Measurements from ENCODE around the gene RBM33.

Gene RBM33

DNA sequence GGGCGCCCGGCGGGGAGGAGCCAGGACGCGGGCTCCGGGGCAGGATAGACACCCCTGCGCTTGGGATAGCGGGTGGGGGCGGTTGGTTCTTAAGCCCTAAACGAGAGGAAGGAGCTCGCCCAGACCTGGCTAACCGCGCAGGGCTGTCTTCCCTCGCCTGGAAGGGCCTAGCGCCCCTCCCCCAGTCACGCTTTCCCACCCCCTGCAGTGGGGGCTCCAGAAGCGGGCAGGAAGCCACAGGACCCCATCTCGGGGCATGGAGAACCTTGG, 161.3 kb downstream of the RBM33 start:
- Histone ChIP-seq H4K20me1 (peaks cover 0 to 58% (median 44%) of the 10 kb centered on the region in 11 experiments; a peak in 18 of 22 replicates), H3K9me3 (replicated peaks in 1 of 11) (peaks cover 0 to 17% (median 6%) of the 10 kb centered on the region in 11 experiments; a peak in 11 of 22 replicates), H3K4me1 (peaks cover 37 to 59% (median 50%) of the 10 kb centered on the region in 10 experiments), H3K27ac (no peak overlapping the region), H3K4me2 (no peak overlapping the region), H3K36me3 (no peaks in the 10 kb centered on the region), H3K27me3 (peaks cover 92 to 100% (median 99%) of the 10 kb centered on the region in 11 experiments), H3K9ac (no peak overlapping the region), H3K4me3 (no peak overlapping the region)
- TF ChIP-seq Cebpa-rat (IDR thresholded peaks at IDR 0.05) = no peak

- Histone ChIP-seq H3K9me3 (replicated peaks in 1 of 11) (peaks cover 0 to 17% (median 6%) of the 10 kb centered on the region in 11 experiments; a peak in 11 of 22 replicates), H4K20me1 (peaks cover 0 to 63% (median 47%) of the 10 kb centered on the region in 11 experiments; a peak in 18 of 22 replicates), H3K9ac (no peak overlapping the region), H3K4me3 (no peak overlapping the region), H3K4me1 (peaks cover 37 to 59% (median 50%) of the 10 kb centered on the region in 10 experiments), H3K4me2 (no peak overlapping the region), H3K27ac (no peak overlapping the region), H3K27me3 (peaks cover 93 to 100% (median 99%) of the 10 kb centered on the region in 11 experiments), H3K36me3 (no peaks in the 10 kb centered on the region)
- TF ChIP-seq Cebpa-rat (IDR thresholded peaks at IDR 0.05) = no peak
Measured at GRCh38 chr7:155806096-155806871, 161.8 kb downstream of the RBM33 start.

- H3K36me3 ChIP-seq = no peaks in the 10 kb centered on the region
- H3K9ac ChIP-seq = no peak overlapping the region
- peaks cover 94 to 100% (median 99%) of the 10 kb centered on the region in 11 experiments for H3K27me3 ChIP-seq
- peaks cover 0 to 17% (median 6%) of the 10 kb centered on the region in 11 experiments; a peak in 11 of 22 replicates for H3K9me3 ChIP-seq (replicated peaks in 1 of 11)
- H3K4me1 ChIP-seq = peaks cover 42 to 65% (median 55%) of the 10 kb centered on the region in 10 experiments
- peak overlapping the region; percentile 84 to 99 (median 91); a peak in 21 of 22 replicates for H3K4me2 ChIP-seq
- no peak overlapping the region for H3K27ac ChIP-seq
- peaks cover 0 to 72% (median 55%) of the 10 kb centered on the region in 11 experiments; a peak in 18 of 22 replicates for H4K20me1 ChIP-seq
- peak overlapping the region in 5 of 10 experiments; percentile 4 to 61 (median 51); a peak in 2 of 20 replicates for H3K4me3 ChIP-seq
- no peak for TF ChIP-seq Cebpa-rat (IDR thresholded peaks at IDR 0.05)
Measured at GRCh38 chr7:155807065-155807671, 162.7 kb downstream of the RBM33 start.

DNA sequence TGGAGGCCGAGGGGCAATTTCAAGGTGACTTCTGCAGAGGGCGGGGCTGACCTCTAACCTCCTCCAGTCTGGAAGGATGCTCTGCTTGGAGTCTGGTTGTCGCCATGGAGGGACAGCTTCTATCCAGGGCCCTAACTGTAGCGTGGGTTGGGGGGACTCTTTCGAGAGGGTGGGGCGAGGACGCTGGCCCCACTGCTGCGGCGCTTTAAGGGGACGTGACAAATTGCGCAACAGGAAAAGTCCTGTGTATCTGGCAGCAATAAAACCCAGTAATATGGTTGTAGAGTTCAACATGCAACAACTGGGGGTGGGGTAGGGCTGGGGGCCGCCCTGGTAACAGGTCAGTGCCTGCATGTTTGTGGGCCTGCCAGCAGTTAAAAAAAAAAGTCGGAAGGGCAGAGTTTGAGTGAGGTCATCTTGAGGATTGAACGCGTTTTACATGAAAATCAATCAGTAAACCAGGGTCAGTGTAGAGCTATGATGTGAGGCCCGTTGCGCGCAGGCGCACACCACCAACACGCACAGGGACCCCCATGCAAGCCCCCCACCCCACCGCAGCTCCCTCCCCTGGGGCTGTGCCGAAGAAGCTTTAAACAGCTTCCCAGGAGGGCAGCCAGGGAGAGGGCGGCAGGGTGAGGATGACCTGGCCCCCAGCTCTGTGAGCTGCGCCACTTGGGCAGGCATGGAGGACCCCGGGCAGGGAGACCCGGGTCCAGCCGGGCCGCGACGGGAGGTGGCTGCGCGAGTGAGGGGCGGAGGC, 163.5 kb downstream of the RBM33 start:
- Histone ChIP-seq H4K20me1 (peaks cover 0 to 80% (median 62%) of the 10 kb centered on the region in 11 experiments; a peak in 18 of 22 replicates), H3K4me3 (peak overlapping the region; percentile 46 to 61 (median 52)), H3K4me2 (peak overlapping the region; percentile 84 to 99 (median 91)), H3K9ac (peak overlapping the region in 5 of 11 experiments; percentile 22 to 55 (median 40); a peak in 5 of 22 replicates), H3K36me3 (no peaks in the 10 kb centered on the region), H3K9me3 (replicated peaks in 1 of 11) (peaks cover 0 to 15% (median 5%) of the 10 kb centered on the region in 11 experiments; a peak in 11 of 22 replicates), H3K27me3 (peaks cover 100% of the 10 kb centered on the region in 11 experiments), H3K27ac (no peak overlapping the region), H3K4me1 (peaks cover 43 to 67% (median 56%) of the 10 kb centered on the region in 10 experiments)
- TF ChIP-seq Cebpa-rat (IDR thresholded peaks at IDR 0.05) = peak in 9 of 11 experiments; percentile 58 to 92 (median 85); a peak in 17 of 22 replicates

DNA sequence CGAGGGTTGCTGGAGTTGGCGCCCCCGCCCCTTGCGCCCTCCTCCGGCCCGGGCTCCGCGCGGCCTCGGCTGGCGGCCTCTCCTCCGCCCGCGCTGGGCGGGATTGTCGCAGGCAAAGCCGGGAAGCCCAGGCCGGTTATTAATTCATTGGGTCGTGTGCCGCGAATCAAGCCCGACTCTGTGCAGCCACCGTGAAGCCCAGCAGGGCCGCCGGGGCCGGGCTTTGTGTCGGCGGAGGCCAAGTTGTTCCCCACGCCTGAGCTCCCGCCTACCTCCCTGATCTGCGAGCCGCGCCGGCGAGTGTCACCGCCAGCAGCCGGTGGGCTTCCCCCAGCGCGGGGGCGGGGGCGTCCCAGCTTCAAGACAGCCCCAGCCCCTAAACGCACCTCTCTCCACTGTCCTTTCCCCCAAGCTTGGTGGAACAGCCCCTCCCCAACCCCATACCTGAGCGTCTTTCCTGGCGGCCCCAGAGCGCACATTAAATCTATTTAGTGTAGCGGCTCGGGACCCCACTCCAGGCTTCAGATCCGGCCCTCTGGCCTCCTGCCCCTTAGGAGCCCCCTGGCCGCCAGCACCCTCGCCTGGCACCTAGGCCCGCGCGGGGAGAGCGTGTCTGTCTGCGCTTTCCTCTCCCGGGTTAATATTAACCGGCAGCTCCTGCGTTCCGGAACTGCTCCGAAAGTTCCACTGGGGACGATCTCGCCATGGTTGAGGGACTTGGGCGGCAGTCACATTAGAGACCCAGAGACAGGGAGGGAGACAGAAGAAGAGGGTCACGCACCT, 164.3 kb downstream of the RBM33 start:
- Histone ChIP-seq H4K20me1 (peaks cover 0 to 88% (median 70%) of the 10 kb centered on the region in 11 experiments; a peak in 18 of 22 replicates), H3K4me2 (peak overlapping the region; percentile 84 to 99 (median 91)), H3K27me3 (peaks cover 100% of the 10 kb centered on the region in 11 experiments), H3K4me1 (peaks cover 38 to 59% (median 48%) of the 10 kb centered on the region in 10 experiments), H3K36me3 (no peaks in the 10 kb centered on the region), H3K9me3 (replicated peaks in 1 of 11) (peaks cover 0 to 11% (median 0%) of the 10 kb centered on the region in 11 experiments; a peak in 6 of 22 replicates), H3K9ac (peak overlapping the region in 7 of 11 experiments; percentile 8 to 55 (median 30); a peak in 8 of 22 replicates), H3K4me3 (peak overlapping the region; percentile 46 to 61 (median 52)), H3K27ac (no peak overlapping the region)
- no peak for TF ChIP-seq Cebpa-rat (IDR thresholded peaks at IDR 0.05)

DNA sequence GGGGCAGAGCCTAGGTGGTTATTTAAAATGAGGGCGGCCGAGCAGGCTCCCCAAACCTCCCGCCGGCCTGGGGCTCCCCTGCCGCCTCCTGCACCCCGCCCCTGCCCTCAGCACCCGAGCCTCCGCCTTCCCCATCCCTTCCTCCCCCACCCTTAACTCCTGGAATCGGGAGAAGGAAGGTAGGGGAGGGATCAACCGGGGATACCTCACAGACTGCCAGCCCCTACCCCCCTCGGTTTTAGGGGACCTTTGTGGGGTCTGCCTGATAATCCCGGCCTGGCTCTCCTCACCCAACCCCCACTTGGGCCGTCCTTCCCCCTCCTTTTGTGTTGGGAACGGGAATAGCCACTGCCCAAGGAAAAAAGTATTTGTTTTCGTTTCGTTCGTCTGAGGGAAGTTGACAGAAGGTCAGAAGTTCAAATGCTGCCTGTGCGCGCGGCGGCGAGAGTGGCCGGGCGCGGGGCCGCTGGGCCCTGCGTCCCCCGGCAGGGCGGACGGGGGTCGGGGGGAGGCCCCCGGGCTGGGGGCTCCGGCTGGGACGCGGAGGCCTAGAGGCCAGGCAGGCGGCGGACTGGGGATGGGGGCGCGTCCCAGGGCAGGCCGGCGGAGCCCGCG, 165.0 kb downstream of the RBM33 start:
- Histone ChIP-seq H3K9me3 (replicated peaks in 1 of 11) (peaks cover 0 to 11% (median 0%) of the 10 kb centered on the region in 11 experiments; a peak in 6 of 22 replicates), H3K36me3 (no peaks in the 10 kb centered on the region), H3K27me3 (peaks cover 100% of the 10 kb centered on the region in 11 experiments), H4K20me1 (peaks cover 0 to 93% (median 73%) of the 10 kb centered on the region in 11 experiments; a peak in 18 of 22 replicates), H3K4me1 (peaks cover 32 to 52% (median 43%) of the 10 kb centered on the region in 10 experiments), H3K27ac (no peak overlapping the region), H3K4me2 (peak overlapping the region; percentile 84 to 99 (median 91)), H3K4me3 (peak overlapping the region; percentile 46 to 61 (median 52); a peak in 19 of 20 replicates), H3K9ac (peak overlapping the region in 4 of 11 experiments; percentile 8 to 49 (median 28); a peak in 1 of 22 replicates)
- no peak for TF ChIP-seq Cebpa-rat (IDR thresholded peaks at IDR 0.05)

DNA sequence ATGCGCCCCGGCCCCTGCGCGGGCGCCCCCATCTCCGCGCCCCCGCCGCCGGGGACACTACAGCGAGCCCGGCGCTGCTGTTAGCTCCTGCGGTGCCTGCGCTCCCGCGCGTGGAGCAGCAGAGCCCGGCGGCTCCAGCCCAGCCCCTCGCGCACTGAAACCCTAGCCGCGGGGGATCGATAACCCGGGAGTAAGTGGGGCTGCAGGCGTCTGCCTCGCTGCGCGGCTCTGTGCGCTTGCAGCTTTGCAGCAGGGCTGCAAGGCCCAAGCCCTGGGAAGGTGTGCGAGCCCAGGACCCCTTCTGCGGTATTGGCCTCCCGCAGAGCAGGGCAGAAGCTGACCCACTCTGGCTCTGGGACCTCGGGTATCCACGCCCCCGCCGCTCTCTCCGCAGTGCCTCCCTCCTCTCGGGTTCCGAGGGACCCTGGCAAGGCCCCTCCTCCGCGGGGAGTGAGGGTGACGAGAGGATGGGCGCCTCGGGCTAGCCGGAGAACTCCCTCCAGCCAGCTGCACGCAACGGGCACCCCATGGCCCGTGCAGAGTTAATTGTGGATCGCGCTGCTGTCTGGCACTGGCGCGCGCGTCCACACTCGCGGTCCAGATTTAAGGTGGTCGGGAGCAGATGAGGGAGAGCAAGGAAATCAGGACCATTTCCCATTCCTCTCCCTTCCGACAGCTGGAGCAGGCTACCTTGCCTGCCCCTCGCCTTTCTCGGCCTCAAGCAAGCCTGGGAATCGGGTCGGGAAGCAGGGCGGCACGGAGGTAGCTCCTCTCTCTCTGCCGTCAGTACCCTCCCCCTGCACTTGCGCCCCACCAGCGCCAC, 165.7 kb downstream of the RBM33 start:
- Histone ChIP-seq H3K4me3 (0 out of 20 replicates have a peak overlapping the region, but pooled peaks of 1 of the 10 experiments have one; percentile 15), H3K9me3 (replicated peaks in 1 of 11) (peaks cover 0 to 6% (median 0%) of the 10 kb centered on the region in 11 experiments; a peak in 6 of 22 replicates), H3K4me2 (no peak overlapping the region; a peak in 1 of 22 replicates), H3K9ac (no peak overlapping the region), H4K20me1 (peaks cover 0 to 87% (median 71%) of the 10 kb centered on the region in 11 experiments; a peak in 18 of 22 replicates), H3K4me1 (peaks cover 27 to 45% (median 35%) of the 10 kb centered on the region in 10 experiments), H3K27ac (no peak overlapping the region), H3K36me3 (no peaks in the 10 kb centered on the region), H3K27me3 (peaks cover 97 to 99% (median 99%) of the 10 kb centered on the region in 11 experiments)
- no peak for TF ChIP-seq Cebpa-rat (IDR thresholded peaks at IDR 0.05)
